Activated T-helper 1 cell treated with Interleukin-2 at 50 U/mL for 16 hours (primary cell): ENCODE measurements around the gene CD37.
"Not testable (repeated sequence)": the region's sequence is repeated elsewhere in the genome, so short reads cannot be mapped to it uniquely, and the experiment has no call there.

Experiments used
- DNase-seq: peaks from one replicate; pipeline ENCODE4 v3.0.0-alpha.2; 2020; ENCODE audit warnings: low read depth

CD37 gene

GRCh38 chr19:49331187-49331586 lies 4.0 kb upstream of the CD37 start:
- not testable (repeated sequence) for DNase-seq

GRCh38 chr19:49331616-49332055 lies 3.6 kb upstream of the CD37 start:
- peak; percentile 35 for DNase-seq

- not testable (repeated sequence) for DNase-seq
Observed at GRCh38 chr19:49332691-49333417, 2.4 kb upstream of the CD37 start.

- DNase-seq, result no peak
Observed at GRCh38 chr19:49333418-49333805, 1.8 kb upstream of the CD37 start.

- DNase-seq, result peak; percentile 63
Observed at GRCh38 chr19:49333811-49334288, 1.4 kb upstream of the CD37 start.

GRCh38 chr19:49335784-49336481 lies 727 bp downstream of the CD37 start:
- no peak for DNase-seq

- DNase-seq, result no peak
Observed at GRCh38 chr19:49336482-49337266, 1.5 kb downstream of the CD37 start.

- no peak for DNase-seq
Observed at GRCh38 chr19:49337267-49338022, 2.2 kb downstream of the CD37 start.

GRCh38 chr19:49338023-49338677 lies 2.9 kb downstream of the CD37 start:
- DNase-seq, result no peak

- no peak for DNase-seq
Observed at GRCh38 chr19:49338691-49339300, 3.6 kb downstream of the CD37 start.

- no peak for DNase-seq
Observed at GRCh38 chr19:49339301-49340068, 4.3 kb downstream of the CD37 start.

GRCh38 chr19:49340069-49340864 lies 5.1 kb downstream of the CD37 start:
- no peak for DNase-seq

- DNase-seq, result no peak
Observed at GRCh38 chr19:49340865-49341718, 5.9 kb downstream of the CD37 start.

GRCh38 chr19:49342291-49342721 lies 7.1 kb downstream of the CD37 start:
- DNase-seq, result no peak

- DNase-seq, result no peak
Observed at GRCh38 chr19:49343123-49343522, 7.9 kb downstream of the CD37 start.

- DNase-seq, result no peak
Observed at GRCh38 chr19:49344505-49345423, 9.6 kb downstream of the CD37 start.

GRCh38 chr19:49347191-49347590 lies 12.0 kb downstream of the CD37 start:
- DNase-seq, result no peak
